ENCODE data around the gene LHX4.

GRCh38 chr1:180238675-180239074 is 8.6 kb downstream of the LHX4 start:
- TF ChIP-seq, protein P1, sequence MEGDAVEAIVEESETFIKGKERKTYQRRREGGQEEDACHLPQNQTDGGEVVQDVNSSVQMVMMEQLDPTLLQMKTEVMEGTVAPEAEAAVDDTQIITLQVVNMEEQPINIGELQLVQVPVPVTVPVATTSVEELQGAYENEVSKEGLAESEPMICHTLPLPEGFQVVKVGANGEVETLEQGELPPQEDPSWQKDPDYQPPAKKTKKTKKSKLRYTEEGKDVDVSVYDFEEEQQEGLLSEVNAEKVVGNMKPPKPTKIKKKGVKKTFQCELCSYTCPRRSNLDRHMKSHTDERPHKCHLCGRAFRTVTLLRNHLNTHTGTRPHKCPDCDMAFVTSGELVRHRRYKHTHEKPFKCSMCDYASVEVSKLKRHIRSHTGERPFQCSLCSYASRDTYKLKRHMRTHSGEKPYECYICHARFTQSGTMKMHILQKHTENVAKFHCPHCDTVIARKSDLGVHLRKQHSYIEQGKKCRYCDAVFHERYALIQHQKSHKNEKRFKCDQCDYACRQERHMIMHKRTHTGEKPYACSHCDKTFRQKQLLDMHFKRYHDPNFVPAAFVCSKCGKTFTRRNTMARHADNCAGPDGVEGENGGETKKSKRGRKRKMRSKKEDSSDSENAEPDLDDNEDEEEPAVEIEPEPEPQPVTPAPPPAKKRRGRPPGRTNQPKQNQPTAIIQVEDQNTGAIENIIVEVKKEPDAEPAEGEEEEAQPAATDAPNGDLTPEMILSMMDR (IDR thresholded peaks at IDR 0.05), result no peak
- TF ChIP-seq ZFX (IDR thresholded peaks at IDR 0.05; ENCODE audit: borderline replicate concordance), result no peak
